ENCODE measurements around the gene IKBIP.

The IKBIP gene

GRCh38 chr12:98644712-98645571 is at the start of gene IKBIP, which contains the start of gene APAF1:
IKBIP (minus strand) TSS chr12:98644788; CDS start chr12:98644701, 87 bp downstream.
APAF1 (plus strand) TSS chr12:98645290; CDS start chr12:98648360, 3,070 bp downstream.
- H3K36me3 Mint-ChIP-seq (ENCODE audit: low read depth): peaks cover 38% of the 10 kb centered on the region
- peak within 1 kb of the TSS; percentile 88 for H3K4me3 Mint-ChIP-seq
- peak within 1 kb of the TSS; percentile 90 for H3K27ac Mint-ChIP-seq
- H3K27me3 Mint-ChIP-seq: no peaks in the 10 kb centered on the region
- H3K4me1 Mint-ChIP-seq (ENCODE audit: low read depth): peaks cover 30% of the 10 kb centered on the region
- intact Hi-C loops (cut with micrococcal nuclease): loop anchor here (1.0 to 2.0 kb wide), 2 partner anchors 38 to 52 kb away; partner anchors contain the start of gene SLC25A3
- H3K9me3 Mint-ChIP-seq: no peaks in the 10 kb centered on the region

- Mint-ChIP-seq H3K27ac (peak overlapping the region; percentile 75), H3K4me1 (ENCODE audit: low read depth) (peaks cover 25% of the 10 kb centered on the region), H3K4me3 (no peak overlapping the region), H3K27me3 (no peaks in the 10 kb centered on the region), H3K36me3 (ENCODE audit: low read depth) (peaks cover 99% of the 10 kb centered on the region), H3K9me3 (no peaks in the 10 kb centered on the region)
- intact Hi-C loops (cut with micrococcal nuclease): no loop called here
Observed at GRCh38 chr12:98691351-98691750, 46.8 kb upstream of the IKBIP start.

- no peaks in the 10 kb centered on the region for H3K9me3 Mint-ChIP-seq
- H3K27ac Mint-ChIP-seq: no peak overlapping the region
- peaks cover 16% of the 10 kb centered on the region for H3K4me1 Mint-ChIP-seq (ENCODE audit: low read depth)
- peaks cover 99% of the 10 kb centered on the region for H3K36me3 Mint-ChIP-seq (ENCODE audit: low read depth)
- H3K4me3 Mint-ChIP-seq: no peak overlapping the region
- intact Hi-C loops (cut with micrococcal nuclease): no loop called here
- no peaks in the 10 kb centered on the region for H3K27me3 Mint-ChIP-seq
Observed at GRCh38 chr12:98686603-98687002, 42.0 kb upstream of the IKBIP start.

GRCh38 chr12:98684199-98684598 is 39.6 kb upstream of the IKBIP start:
- no peak overlapping the region for H3K27ac Mint-ChIP-seq

GRCh38 chr12:98679611-98680005 is 35.0 kb upstream of the IKBIP start:
- intact Hi-C loops (cut with micrococcal nuclease): no loop called here
- no peak overlapping the region for H3K27ac Mint-ChIP-seq
- no peaks in the 10 kb centered on the region for H3K27me3 Mint-ChIP-seq
- H3K4me1 Mint-ChIP-seq (ENCODE audit: low read depth): no peaks in the 10 kb centered on the region
- peaks cover 90% of the 10 kb centered on the region for H3K36me3 Mint-ChIP-seq (ENCODE audit: low read depth)
- no peaks in the 10 kb centered on the region for H3K9me3 Mint-ChIP-seq
- no peak overlapping the region for H3K4me3 Mint-ChIP-seq

More at GRCh38 chr12:98684199-98684598, 39.6 kb upstream of the IKBIP start:
- intact Hi-C loops (cut with micrococcal nuclease): no loop called here
- Mint-ChIP-seq H3K36me3 (ENCODE audit: low read depth) (peaks cover 98% of the 10 kb centered on the region), H3K4me1 (ENCODE audit: low read depth) (peaks cover 3% of the 10 kb centered on the region), H3K27me3 (no peaks in the 10 kb centered on the region), H3K4me3 (no peak overlapping the region), H3K9me3 (no peaks in the 10 kb centered on the region)

GRCh38 chr12:98678946-98679610 is 34.5 kb upstream of the IKBIP start:
- no peak overlapping the region for H3K27ac Mint-ChIP-seq
- H3K36me3 Mint-ChIP-seq (ENCODE audit: low read depth): peaks cover 90% of the 10 kb centered on the region
- no peaks in the 10 kb centered on the region for H3K27me3 Mint-ChIP-seq
- H3K9me3 Mint-ChIP-seq: no peaks in the 10 kb centered on the region
- H3K4me1 Mint-ChIP-seq (ENCODE audit: low read depth): no peaks in the 10 kb centered on the region
- intact Hi-C loops (cut with micrococcal nuclease): no loop called here
- H3K4me3 Mint-ChIP-seq: no peak overlapping the region

- Mint-ChIP-seq H3K4me1 (ENCODE audit: low read depth) (no peaks in the 10 kb centered on the region), H3K9me3 (no peaks in the 10 kb centered on the region), H3K27me3 (no peaks in the 10 kb centered on the region), H3K27ac (no peak overlapping the region), H3K4me3 (no peak overlapping the region), H3K36me3 (ENCODE audit: low read depth) (peaks cover 90% of the 10 kb centered on the region)
- intact Hi-C loops (cut with micrococcal nuclease): no loop called here
Observed at GRCh38 chr12:98678236-98678945, 33.8 kb upstream of the IKBIP start.

- H3K27me3 Mint-ChIP-seq: no peaks in the 10 kb centered on the region
- no peaks in the 10 kb centered on the region for H3K4me1 Mint-ChIP-seq (ENCODE audit: low read depth)
- intact Hi-C loops (cut with micrococcal nuclease): no loop called here
- no peak overlapping the region for H3K4me3 Mint-ChIP-seq
- no peak overlapping the region for H3K27ac Mint-ChIP-seq
- H3K9me3 Mint-ChIP-seq: no peaks in the 10 kb centered on the region
- peaks cover 87% of the 10 kb centered on the region for H3K36me3 Mint-ChIP-seq (ENCODE audit: low read depth)
Observed at GRCh38 chr12:98674841-98675240, 30.3 kb upstream of the IKBIP start.

- intact Hi-C loops (cut with micrococcal nuclease): no loop called here
- Mint-ChIP-seq H3K4me3 (no peak overlapping the region), H3K27me3 (no peaks in the 10 kb centered on the region), H3K36me3 (ENCODE audit: low read depth) (peaks cover 85% of the 10 kb centered on the region), H3K9me3 (no peaks in the 10 kb centered on the region), H3K27ac (no peak overlapping the region), H3K4me1 (ENCODE audit: low read depth) (no peaks in the 10 kb centered on the region)
Observed at GRCh38 chr12:98671459-98671858, 26.9 kb upstream of the IKBIP start.

- H3K9me3 Mint-ChIP-seq: no peaks in the 10 kb centered on the region
- intact Hi-C loops (cut with micrococcal nuclease): no loop called here
- H3K4me3 Mint-ChIP-seq: no peak overlapping the region
- H3K4me1 Mint-ChIP-seq (ENCODE audit: low read depth): no peaks in the 10 kb centered on the region
- H3K27ac Mint-ChIP-seq: no peak overlapping the region
- peaks cover 92% of the 10 kb centered on the region for H3K36me3 Mint-ChIP-seq (ENCODE audit: low read depth)
- no peaks in the 10 kb centered on the region for H3K27me3 Mint-ChIP-seq
Observed at GRCh38 chr12:98669751-98670150, 25.2 kb upstream of the IKBIP start.

- intact Hi-C loops (cut with micrococcal nuclease): no loop called here
- H3K4me3 Mint-ChIP-seq: no peak overlapping the region
- H3K9me3 Mint-ChIP-seq: no peaks in the 10 kb centered on the region
- peaks cover 10% of the 10 kb centered on the region for H3K4me1 Mint-ChIP-seq (ENCODE audit: low read depth)
- peaks cover 91% of the 10 kb centered on the region for H3K36me3 Mint-ChIP-seq (ENCODE audit: low read depth)
- no peaks in the 10 kb centered on the region for H3K27me3 Mint-ChIP-seq
- H3K27ac Mint-ChIP-seq: no peak overlapping the region
Observed at GRCh38 chr12:98660521-98660920, 15.9 kb upstream of the IKBIP start.

GRCh38 chr12:98656289-98657101 is 11.9 kb upstream of the IKBIP start:
- intact Hi-C loops (cut with micrococcal nuclease): no loop called here
- Mint-ChIP-seq H3K4me1 (ENCODE audit: low read depth) (peaks cover 10% of the 10 kb centered on the region), H3K27ac (no peak overlapping the region), H3K4me3 (no peak overlapping the region), H3K9me3 (no peaks in the 10 kb centered on the region), H3K27me3 (no peaks in the 10 kb centered on the region), H3K36me3 (ENCODE audit: low read depth) (peaks cover 73% of the 10 kb centered on the region)

- Mint-ChIP-seq H3K36me3 (ENCODE audit: low read depth) (peaks cover 73% of the 10 kb centered on the region), H3K4me3 (no peak overlapping the region), H3K27ac (no peak overlapping the region), H3K9me3 (no peaks in the 10 kb centered on the region), H3K27me3 (no peaks in the 10 kb centered on the region), H3K4me1 (ENCODE audit: low read depth) (peaks cover 15% of the 10 kb centered on the region)
- intact Hi-C loops (cut with micrococcal nuclease): loop anchor here (2.0 kb wide), 2 partner anchors 47 to 87 kb away; no protein-coding TSS in a partner anchor
Observed at GRCh38 chr12:98653866-98654493, 9.4 kb upstream of the IKBIP start.

Data from dendritic cell treated with granulocyte-macrophage colony-stimulating factor and Interleukin-4, amounts not matched to agents 40 ng/mL and 50 ng/mL, for 4 days (primary cell).